Endothelial cell of umbilical vein (primary cell): ENCODE results near the gene SLC1A4. TPM values are rescaled to one million over a fixed set of nuclear protein-coding genes. Genes with fewer than 3 reads are reported as not detected.

Source experiments
- BruUV-seq: library from RNA; stranded (reverse); fragments of 400-500 nt; replicated peaks from 2 replicates; lab custom pipeline; 2021; lab: Mats Ljungman, UMichigan
- CTCF ChIA-PET: fragments of 300-600, 350-600 bp; sonication (Branson Sonifier 250); formaldehyde crosslinking; loops from one replicate; lab custom pipeline; 2021; ENCODE audit warnings: antibody characterized with exemption, inconsistent platforms; lab: Charles Lee
- POLR2A ChIA-PET: fragments of 300-600, 350-600 bp; sonication (Branson Sonifier 250); formaldehyde crosslinking; loops from one replicate; lab custom pipeline; 2021; ENCODE audit warnings: antibody characterized with exemption, inconsistent platforms; lab: Charles Lee
- DNase-seq: peaks from one replicate; pipeline ENCODE4 v3.0.0-alpha.2; 2011; ENCODE audit warnings: low read depth, low spot score
- FAIRE-seq: peaks from 2 replicates; lab custom pipeline; 2011; peaks lifted over from hg19 to GRCh38; lab: Jason Lieb, UNC
- H2AFZ ChIP-seq: 2 replicates; pipeline ENCODE4 v1.6.0; 2012; ENCODE audit warnings: low read depth, low read length, control low read depth, inconsistent platforms
- H3K27ac ChIP-seq: 2 replicates; pipeline ENCODE4 v1.5.1; 2011; ENCODE audit warnings: low read depth, mild to moderate bottlenecking, control low read depth, low read length, moderate library complexity; ENCODE audit not compliant: insufficient read depth
- H3K27me3 ChIP-seq, 2 experiments: 2 replicates each; pipeline versions ENCODE4 v1.6.0 to v1.6.1; 2011; ENCODE audit warnings: low read length in 2 of 2, mixed read lengths in 1 of 2; ENCODE audit not compliant: control insufficient read depth in 2 of 2, insufficient read depth in 2 of 2
- H3K36me3 ChIP-seq, 2 experiments: 2 replicates in 1 of 2; 3 replicates in 1 of 2; pipeline ENCODE4 v1.5.1; 2011; ENCODE audit warnings: low read length in 2 of 2, mild to moderate bottlenecking in 1 of 2, moderate library complexity in 1 of 2; ENCODE audit not compliant: control insufficient read depth in 2 of 2, insufficient read depth in 2 of 2; ENCODE audit errors: extremely low read depth in 1 of 2
- H3K4me1 ChIP-seq: 3 replicates; pipeline ENCODE4 v1.5.1; 2011; ENCODE audit warnings: mild to moderate bottlenecking, low read length; ENCODE audit not compliant: control insufficient read depth, insufficient read depth; ENCODE audit errors: extremely low read depth
- H3K4me2 ChIP-seq: 2 replicates; pipeline ENCODE4 v1.6.1; 2011; ENCODE audit warnings: low read length, control low read depth, mixed read lengths; ENCODE audit not compliant: insufficient read depth
- H3K4me3 ChIP-seq, 3 experiments: fragments of 200-600 bp in 1 of 3; sonication (generic), shearing (Covaris generic) in 1 of 3; replicated peaks in 1 of 3; 2 replicates each; pipeline ENCODE4 v1.5.1; 2011 to 2016; ENCODE audit warnings: control low read depth in 3 of 3, low read length in 3 of 3, mild to moderate bottlenecking in 2 of 3, inconsistent platforms in 1 of 3, low read depth in 1 of 3, moderate library complexity in 1 of 3; ENCODE audit not compliant: insufficient read depth in 1 of 3
- H3K79me2 ChIP-seq: 2 replicates; pipeline ENCODE4 v1.6.0; 2012; ENCODE audit warnings: low read length, inconsistent platforms; ENCODE audit not compliant: control insufficient read depth, insufficient read depth
- H3K9ac ChIP-seq: replicated peaks from 2 replicates; pipeline ENCODE3; 2011; ENCODE audit warnings: low read length, control low read depth; ENCODE audit not compliant: insufficient read depth; ENCODE audit errors: extremely low read depth
- H3K9me1 ChIP-seq: replicated peaks from 3 replicates; pipeline ENCODE4 v1.6.0; 2011; ENCODE audit warnings: mild to moderate bottlenecking, low read length; ENCODE audit not compliant: control insufficient read depth, insufficient read depth; ENCODE audit errors: extremely low read depth
- H3K9me3 ChIP-seq: replicated peaks from 2 replicates; pipeline ENCODE4 v1.5.1; 2012; ENCODE audit warnings: low read length, inconsistent platforms; ENCODE audit not compliant: control insufficient read depth, insufficient read depth
- H4K20me1 ChIP-seq: replicated peaks from 2 replicates; pipeline ENCODE3; 2011; ENCODE audit warnings: mild to moderate bottlenecking, low read length; ENCODE audit not compliant: control insufficient read depth, insufficient read depth; ENCODE audit errors: extremely low read depth
- EZH2 ChIP-seq: IDR thresholded peaks from 2 replicates; pipeline ENCODE4 v1.6.1; 2012; ENCODE audit warnings: borderline replicate concordance, low read depth, mild to moderate bottlenecking, moderate library complexity, low read length, inconsistent platforms; ENCODE audit not compliant: severe bottlenecking
- FOS ChIP-seq: IDR thresholded peaks from 2 replicates; pipeline ENCODE4 v1.6.1; 2011; ENCODE audit warnings: mild to moderate bottlenecking, low read length, moderate library complexity, borderline replicate concordance; ENCODE audit not compliant: insufficient read depth
- GATA2 ChIP-seq: IDR thresholded peaks from 2 replicates; pipeline ENCODE4 v1.7.0; 2011; ENCODE audit warnings: low read depth, mild to moderate bottlenecking, moderate library complexity, mixed read lengths, low read length; ENCODE audit not compliant: insufficient read length, insufficient read depth
- JUN ChIP-seq: IDR thresholded peaks from 2 replicates; pipeline ENCODE4 v1.6.1; 2011; ENCODE audit warnings: borderline replicate concordance, low read depth; ENCODE audit not compliant: insufficient read length, insufficient read depth
- MYC ChIP-seq: IDR thresholded peaks from one replicate; pipeline ENCODE4 v1.6.1; 2011; ENCODE audit warnings: mild to moderate bottlenecking, low read depth, low read length
- POLR2A ChIP-seq: IDR thresholded peaks from 2 replicates; pipeline ENCODE4 v1.6.1; 2012; ENCODE audit warnings: low read depth, mild to moderate bottlenecking, control low read depth, low read length
- POLR2AphosphoS5 ChIP-seq: IDR thresholded peaks from 2 replicates; pipeline ENCODE4 v1.6.1; 2012; ENCODE audit warnings: low read depth, mild to moderate bottlenecking, control low read depth, low read length, moderate library complexity; ENCODE audit not compliant: insufficient read depth
- dilution Hi-C: fragments of 300-500 bp; cut with MboI; formaldehyde crosslinking; loops from one replicate; pipeline ENCODE4 v1.15.0; 2019; ENCODE audit warnings: low sequenced_read_pairs; ENCODE audit not compliant: extremely low pct_ligation_motif_present
- intact Hi-C: fragments of 100-400 bp; cut with micrococcal nuclease; formaldehyde crosslinking; loops from one replicate; pipeline ENCODE4 v1.10.0; 2022
- polyA plus RNA-seq, 4 experiments: library from polyadenylated mRNA; depleted of rRNA in 3 of 4; stranded (reverse) in 3 of 4; unstranded in 1 of 4; fragments of >200 nt; gene quantifications; 2 replicates each; pipeline versions ENCODE4 v1.2.1 to v1.2.3, GENCODE V29; 2011 to 2012; ENCODE audit warnings: missing spikeins in 1 of 4
- total RNA-seq: library from RNA; stranded (reverse); gene quantifications from 2 replicates; pipeline ENCODE4 v1.2.3, GENCODE V29; 2021
- TF ChIP-seq, protein P1 (sequence below): IDR thresholded peaks from 2 replicates; pipeline ENCODE4 v1.6.1; 2011; ENCODE audit not compliant: insufficient read depth, insufficient read length
- TF ChIP-seq, protein P2 (sequence below), 2 donors: IDR thresholded peaks; 1 replicate in 1 of 2; 2 replicates in 1 of 2; pipeline ENCODE4 v1.5.1; 2011; ENCODE audit warnings: low read length in 2 of 2, mild to moderate bottlenecking in 2 of 2, moderate library complexity in 2 of 2, control low read depth in 1 of 2, inconsistent platforms in 1 of 2, low read depth in 1 of 2; ENCODE audit not compliant: insufficient read depth in 1 of 2; ENCODE audit errors: extremely low read depth in 1 of 2

SLC1A4 gene
- total and polyA plus RNA-seq, 2 donors (not counting 3 experiments of a cell fraction or from before 2014, with no cell fraction given), result 9.9 to 13.9 TPM

DNA sequence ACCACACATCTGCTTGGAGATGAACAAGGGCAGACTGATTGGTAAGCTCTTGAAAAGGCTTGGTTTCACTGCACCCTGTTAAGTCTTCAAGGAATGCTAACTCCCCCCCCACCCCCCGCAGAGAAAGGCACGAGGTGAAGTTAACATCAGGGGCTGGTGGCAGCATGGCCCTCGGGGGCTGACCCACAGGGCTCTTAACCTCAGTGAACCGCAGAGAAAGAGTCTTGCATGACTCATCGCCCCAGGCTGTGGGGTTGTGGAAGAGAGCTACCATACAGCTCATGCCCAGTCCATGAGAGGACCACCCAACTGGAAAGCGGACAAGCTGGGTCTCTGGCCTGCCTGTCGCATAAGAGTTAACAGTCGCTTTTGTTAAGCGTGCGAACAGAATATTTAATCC is 56.5 kb downstream of the SLC1A4 start:
- CTCF ChIA-PET, result interaction anchor here (1.0 kb wide), 1 partner anchor 141 kb away, joined by 3 read pairs; no protein-coding TSS in a partner anchor

More for the DNA sequence above, 56.5 kb downstream of the SLC1A4 start:
- dilution Hi-C loops, result no loop called here
- POLR2A ChIA-PET, result no interaction called here
- intact Hi-C loops, result no loop called here
- TF ChIP-seq FOS, result no peak
- TF ChIP-seq POLR2AphosphoS5, result no peak
- TF ChIP-seq EZH2, result no peak
- TF ChIP-seq POLR2A, result no peak
- TF ChIP-seq MYC, result no peak
- TF ChIP-seq JUN, result no peak
- TF ChIP-seq, protein P1, sequence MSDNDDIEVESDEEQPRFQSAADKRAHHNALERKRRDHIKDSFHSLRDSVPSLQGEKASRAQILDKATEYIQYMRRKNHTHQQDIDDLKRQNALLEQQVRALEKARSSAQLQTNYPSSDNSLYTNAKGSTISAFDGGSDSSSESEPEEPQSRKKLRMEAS, result no peak
- TF ChIP-seq, protein P2, sequence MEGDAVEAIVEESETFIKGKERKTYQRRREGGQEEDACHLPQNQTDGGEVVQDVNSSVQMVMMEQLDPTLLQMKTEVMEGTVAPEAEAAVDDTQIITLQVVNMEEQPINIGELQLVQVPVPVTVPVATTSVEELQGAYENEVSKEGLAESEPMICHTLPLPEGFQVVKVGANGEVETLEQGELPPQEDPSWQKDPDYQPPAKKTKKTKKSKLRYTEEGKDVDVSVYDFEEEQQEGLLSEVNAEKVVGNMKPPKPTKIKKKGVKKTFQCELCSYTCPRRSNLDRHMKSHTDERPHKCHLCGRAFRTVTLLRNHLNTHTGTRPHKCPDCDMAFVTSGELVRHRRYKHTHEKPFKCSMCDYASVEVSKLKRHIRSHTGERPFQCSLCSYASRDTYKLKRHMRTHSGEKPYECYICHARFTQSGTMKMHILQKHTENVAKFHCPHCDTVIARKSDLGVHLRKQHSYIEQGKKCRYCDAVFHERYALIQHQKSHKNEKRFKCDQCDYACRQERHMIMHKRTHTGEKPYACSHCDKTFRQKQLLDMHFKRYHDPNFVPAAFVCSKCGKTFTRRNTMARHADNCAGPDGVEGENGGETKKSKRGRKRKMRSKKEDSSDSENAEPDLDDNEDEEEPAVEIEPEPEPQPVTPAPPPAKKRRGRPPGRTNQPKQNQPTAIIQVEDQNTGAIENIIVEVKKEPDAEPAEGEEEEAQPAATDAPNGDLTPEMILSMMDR (IDR thresholded peaks at IDR 0.05; ENCODE audit: extremely low read depth in 1 of 2, insufficient read depth in 1 of 2, low read depth in 1 of 2, low read length in 2 of 2), result no peak
- no peak for TF ChIP-seq GATA2
- no TSS peak for BruUV-seq
- no peak overlapping the region for H3K9ac ChIP-seq
- no peak overlapping the region for H2AFZ ChIP-seq
- peaks cover 0 to 7% of the 10 kb centered on the region in 2 experiments for H3K27me3 ChIP-seq
- no peak overlapping the region for H3K4me2 ChIP-seq
- DNase-seq (no peak), FAIRE-seq (no peak)
- H3K79me2 ChIP-seq, result no peaks in the 10 kb centered on the region
- no peaks in the 10 kb centered on the region for H4K20me1 ChIP-seq
- no peak overlapping the region for H3K4me3 ChIP-seq
- no peaks in the 10 kb centered on the region for H3K9me3 ChIP-seq
- H3K9me1 ChIP-seq, result no peaks in the 10 kb centered on the region
- H3K27ac ChIP-seq, result no peak overlapping the region
- no peaks in the 10 kb centered on the region for H3K36me3 ChIP-seq
- H3K4me1 ChIP-seq, result peaks cover 10% of the 10 kb centered on the region
